SU-DHL-6 (cell line): ENCODE measurements around the gene SNX6.
"Not testable (repeated sequence)": the region's sequence is repeated elsewhere in the genome, so short reads cannot be mapped to it uniquely, and the experiment has no call there.

Experiments used
- H2AFZ ChIP-seq: fragments of 200-600 bp; sonication (generic); 2 replicates; pipeline ENCODE4 v1.6.1; 2014; ENCODE audit warnings: low read depth, mild to moderate bottlenecking, moderate library complexity, mixed read lengths, antibody characterized with exemption, low read length; ENCODE audit not compliant: severe bottlenecking
- H3F3A ChIP-seq: fragments of 200-600 bp; shearing (Covaris generic); 2 replicates; pipeline ENCODE4 v1.6.0; 2016; ENCODE audit warnings: antibody characterized with exemption, mild to moderate bottlenecking; ENCODE audit not compliant: insufficient read depth
- H3K27ac ChIP-seq: fragments of 200-600 bp; sonication (generic); 2 replicates; pipeline ENCODE4 v1.5.1; 2016; ENCODE audit warnings: low read depth, mild to moderate bottlenecking, low read length, moderate library complexity, mixed read lengths
- H3K27me3 ChIP-seq: fragments of 200-600 bp; sonication (generic), shearing (Covaris generic); 2 replicates; pipeline ENCODE4 v1.6.0; 2014; ENCODE audit warnings: mild to moderate bottlenecking, low read length
- H3K36me3 ChIP-seq: fragments of 200-600 bp; sonication (generic); 2 replicates; pipeline ENCODE4 v1.6.1; 2014; ENCODE audit warnings: mild to moderate bottlenecking, low read length, mixed read lengths
- H3K4me2 ChIP-seq: fragments of 300-600, 200-600 bp; shearing (Covaris generic), sonication (generic); 2 replicates; pipeline ENCODE4 v1.6.0; 2014; ENCODE audit warnings: low read length, low read depth, mild to moderate bottlenecking; ENCODE audit not compliant: poor library complexity, severe bottlenecking
- H3K4me3 ChIP-seq: fragments of 200-600 bp; sonication (generic); 2 replicates; pipeline ENCODE4 v1.5.1; 2014; ENCODE audit warnings: antibody characterized with exemption, low read length, mild to moderate bottlenecking, mixed read lengths; ENCODE audit not compliant: insufficient read depth, poor library complexity, severe bottlenecking
- H3K79me2 ChIP-seq: fragments of 200-600 bp; sonication (generic); 2 replicates; pipeline ENCODE4 v1.6.1; 2014; ENCODE audit warnings: mild to moderate bottlenecking, low read length, moderate library complexity; ENCODE audit not compliant: insufficient read depth
- H3K9ac ChIP-seq: fragments of 200-600 bp; sonication (generic); 2 replicates; pipeline ENCODE4 v1.7.0; 2014; ENCODE audit warnings: mild to moderate bottlenecking, low read length
- H3K9me2 ChIP-seq: fragments of 200-600 bp; sonication (generic); replicated peaks from 2 replicates; pipeline ENCODE4 v1.6.1; 2014; ENCODE audit warnings: low read length; ENCODE audit not compliant: insufficient read depth
- H3K9me3 ChIP-seq: fragments of 200-600 bp; sonication (generic); 2 replicates; pipeline ENCODE4 v1.6.1; 2014; ENCODE audit warnings: low read length, mixed read lengths; ENCODE audit not compliant: insufficient read depth
- H4K20me1 ChIP-seq: fragments of 200-600 bp; sonication (generic); 2 replicates; pipeline ENCODE4 v1.6.1; 2014; ENCODE audit warnings: low read depth, mild to moderate bottlenecking, antibody characterized with exemption, low read length, moderate library complexity, mixed read lengths
- EZH2phosphoT487 ChIP-seq: fragments of 200-600 bp; sonication (generic), shearing (Covaris generic); conservative IDR thresholded peaks from 2 replicates; pipeline ENCODE4 v1.6.1; 2018; ENCODE audit warnings: mild to moderate bottlenecking, antibody characterized with exemption, low read length, moderate library complexity, mixed read lengths
- TF ChIP-seq, protein P1 (sequence below): fragments of 200-600 bp; sonication (generic); IDR thresholded peaks from one replicate; pipeline ENCODE4 v1.5.1; 2017; ENCODE audit warnings: antibody characterized with exemption, mild to moderate bottlenecking, low read length, moderate library complexity; ENCODE audit not compliant: insufficient read depth, poor library complexity, severe bottlenecking

Gene SNX6

DNA sequence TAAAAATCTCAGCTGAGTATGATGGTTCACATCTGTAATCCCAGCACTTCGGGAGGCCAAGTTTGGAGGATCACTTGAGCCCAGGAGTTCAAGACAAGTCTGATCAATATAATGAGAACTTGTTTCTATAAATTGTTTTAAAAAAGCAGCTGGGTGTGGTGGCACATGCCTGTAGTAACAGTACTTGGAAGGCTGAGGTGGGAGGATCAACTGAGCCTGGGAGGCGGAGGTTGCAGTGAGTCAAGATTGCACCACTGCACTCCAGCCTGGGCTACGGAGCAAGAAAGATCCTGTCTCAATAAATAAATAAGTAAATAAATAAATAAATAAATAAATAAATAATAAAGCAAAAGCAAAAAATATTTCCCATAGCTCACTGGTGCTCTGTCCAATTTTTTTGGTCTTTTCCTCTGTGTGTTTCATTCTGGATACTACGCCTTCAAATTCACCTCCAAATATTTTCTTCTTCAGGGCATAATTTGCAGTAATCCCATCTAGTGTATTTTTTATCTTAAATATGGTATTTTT lies 32.7 kb upstream of the SNX6 start:
- Histone ChIP-seq H3K36me3 (no peaks in the 10 kb centered on the region), H3K27me3 (no peaks in the 10 kb centered on the region), H3K4me3 (no peak overlapping the region), H3K9me3 (no peaks in the 10 kb centered on the region), H3K27ac (no peak overlapping the region), H3K4me2 (no peak overlapping the region), H3K9me2 (no peaks in the 10 kb centered on the region), H3K9ac (no peak overlapping the region), H3F3A (no peaks in the 10 kb centered on the region), H4K20me1 (no peaks in the 10 kb centered on the region), H3K79me2 (no peaks in the 10 kb centered on the region), H2AFZ (no peak overlapping the region)
- TF ChIP-seq, protein P1, sequence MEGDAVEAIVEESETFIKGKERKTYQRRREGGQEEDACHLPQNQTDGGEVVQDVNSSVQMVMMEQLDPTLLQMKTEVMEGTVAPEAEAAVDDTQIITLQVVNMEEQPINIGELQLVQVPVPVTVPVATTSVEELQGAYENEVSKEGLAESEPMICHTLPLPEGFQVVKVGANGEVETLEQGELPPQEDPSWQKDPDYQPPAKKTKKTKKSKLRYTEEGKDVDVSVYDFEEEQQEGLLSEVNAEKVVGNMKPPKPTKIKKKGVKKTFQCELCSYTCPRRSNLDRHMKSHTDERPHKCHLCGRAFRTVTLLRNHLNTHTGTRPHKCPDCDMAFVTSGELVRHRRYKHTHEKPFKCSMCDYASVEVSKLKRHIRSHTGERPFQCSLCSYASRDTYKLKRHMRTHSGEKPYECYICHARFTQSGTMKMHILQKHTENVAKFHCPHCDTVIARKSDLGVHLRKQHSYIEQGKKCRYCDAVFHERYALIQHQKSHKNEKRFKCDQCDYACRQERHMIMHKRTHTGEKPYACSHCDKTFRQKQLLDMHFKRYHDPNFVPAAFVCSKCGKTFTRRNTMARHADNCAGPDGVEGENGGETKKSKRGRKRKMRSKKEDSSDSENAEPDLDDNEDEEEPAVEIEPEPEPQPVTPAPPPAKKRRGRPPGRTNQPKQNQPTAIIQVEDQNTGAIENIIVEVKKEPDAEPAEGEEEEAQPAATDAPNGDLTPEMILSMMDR = no peak
- TF ChIP-seq EZH2phosphoT487 = no peak

GRCh38 chr14:34660796-34661195 lies 30.8 kb upstream of the SNX6 start:
- H3F3A ChIP-seq = no peaks in the 10 kb centered on the region
- H3K27ac ChIP-seq = no peak overlapping the region
- no peaks in the 10 kb centered on the region for H3K9me3 ChIP-seq
- no peak overlapping the region for H3K4me2 ChIP-seq
- H4K20me1 ChIP-seq = no peaks in the 10 kb centered on the region
- H3K9me2 ChIP-seq = no peaks in the 10 kb centered on the region
- H3K9ac ChIP-seq = no peak overlapping the region
- no peak overlapping the region for H2AFZ ChIP-seq
- no peaks in the 10 kb centered on the region for H3K79me2 ChIP-seq
- TF ChIP-seq, protein P1 = no peak
- TF ChIP-seq EZH2phosphoT487 = no peak
- H3K36me3 ChIP-seq = no peaks in the 10 kb centered on the region
- no peaks in the 10 kb centered on the region for H3K27me3 ChIP-seq
- no peak overlapping the region for H3K4me3 ChIP-seq

- Histone ChIP-seq H3K27ac (no peak overlapping the region), H3K36me3 (no peaks in the 10 kb centered on the region), H3K79me2 (no peaks in the 10 kb centered on the region), H2AFZ (no peak overlapping the region), H3F3A (no peaks in the 10 kb centered on the region), H3K9ac (no peak overlapping the region), H3K9me3 (no peaks in the 10 kb centered on the region), H3K27me3 (no peaks in the 10 kb centered on the region), H3K9me2 (no peaks in the 10 kb centered on the region), H3K4me3 (no peak overlapping the region), H4K20me1 (no peaks in the 10 kb centered on the region), H3K4me2 (no peak overlapping the region)
- no peak for TF ChIP-seq EZH2phosphoT487
- TF ChIP-seq, protein P1 = no peak
Observed at GRCh38 chr14:34655959-34656358, 26.0 kb upstream of the SNX6 start.

DNA sequence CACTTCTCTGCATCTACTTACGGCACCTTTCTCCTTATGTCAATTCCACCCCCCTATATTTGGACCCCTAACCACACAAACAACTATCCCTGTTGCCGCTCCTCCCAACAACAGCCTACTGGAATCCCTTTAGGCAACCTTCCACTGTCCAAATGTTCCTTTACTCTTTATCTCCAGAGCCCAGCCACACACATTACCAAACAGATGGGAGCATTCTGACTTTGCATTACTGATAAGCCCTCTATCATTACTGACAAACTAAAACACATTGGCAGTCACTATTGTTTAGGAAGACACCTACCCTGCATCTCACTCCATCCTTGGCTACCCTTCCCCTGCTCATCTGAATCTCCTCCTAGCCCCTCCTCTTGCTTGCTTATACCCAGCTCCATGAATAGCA lies 23.1 kb upstream of the SNX6 start:
- H3K9me2 ChIP-seq, H3F3A ChIP-seq, H4K20me1 ChIP-seq, H3K9ac ChIP-seq, H3K9me3 ChIP-seq, H3K4me2 ChIP-seq, H3K27ac ChIP-seq, H3K4me3 ChIP-seq, H2AFZ ChIP-seq, H3K36me3 ChIP-seq, H3K79me2 ChIP-seq, H3K27me3 ChIP-seq: not testable (repeated sequence)

- H3K4me3 ChIP-seq, H3K9me3 ChIP-seq, H3K27ac ChIP-seq, H4K20me1 ChIP-seq, H3K9me2 ChIP-seq, H2AFZ ChIP-seq, H3K36me3 ChIP-seq, H3F3A ChIP-seq, H3K79me2 ChIP-seq, H3K4me2 ChIP-seq, H3K9ac ChIP-seq, H3K27me3 ChIP-seq: not testable (repeated sequence)
Observed at GRCh38 chr14:34652348-34652747, 22.4 kb upstream of the SNX6 start.
